Activated CD4-positive, alpha-beta T cell treated with anti-CD3 and anti-CD28 coated beads for 36 hours (primary cell): ENCODE data around the gene AFAP1. TPM values are rescaled to one million over a fixed set of nuclear protein-coding genes. Genes with fewer than 3 reads are reported as not detected.

Experiments used
- ATAC-seq: fragments of 200-7000 bp; cut with Tn5 transposase; one replicate; pipeline ENCODE4 v1.10.0; 2021; ENCODE audit warnings: mild to moderate bottlenecking, moderate library complexity
- CTCF ChIA-PET: fragments of 350-600 bp; sonication (Branson Sonifier 250); formaldehyde crosslinking; loops from one replicate; lab custom pipeline; 2021; ENCODE audit warnings: antibody characterized with exemption; lab: Charles Lee
- POLR2A ChIA-PET: fragments of 350-600 bp; sonication (Branson Sonifier 250); formaldehyde crosslinking; loops from one replicate; lab custom pipeline; 2021; ENCODE audit warnings: antibody characterized with exemption, inconsistent platforms; lab: Charles Lee
- DNase-seq: peaks from one replicate; pipeline ENCODE4 v3.0.0-alpha.2; 2020
- H3K27ac Mint-ChIP-seq: one replicate; pipeline ENCODE4 v1.8.0; 2021; ENCODE audit warnings: mixed read lengths
- H3K27me3 Mint-ChIP-seq: one replicate; pipeline ENCODE4 v1.8.0; 2021; ENCODE audit warnings: mixed read lengths
- H3K36me3 Mint-ChIP-seq: one replicate; pipeline ENCODE4 v1.8.0; 2021; ENCODE audit warnings: low read depth, mixed read lengths
- H3K4me1 Mint-ChIP-seq: one replicate; pipeline ENCODE4 v1.8.0; 2021; ENCODE audit warnings: mixed read lengths
- H3K4me3 Mint-ChIP-seq: one replicate; pipeline ENCODE4 v1.8.0; 2021; ENCODE audit warnings: mild to moderate bottlenecking, moderate library complexity, mixed read lengths
- H3K9me3 Mint-ChIP-seq: one replicate; pipeline ENCODE4 v1.8.0; 2021; ENCODE audit warnings: low read depth, mixed read lengths
- intact Hi-C, 2 experiments: fragments of 100-400 bp; cut with DNase I in 1 of 2; cut with micrococcal nuclease in 1 of 2; formaldehyde crosslinking; loops; one replicate each; pipeline versions ENCODE4 v1.14.2 to v1.15.1; 2022 to 2024; cut with DNase I, micrococcal nuclease
- total RNA-seq, 2 experiments: library from RNA; stranded (reverse); gene quantifications; one replicate each; pipeline ENCODE4 v1.2.3, GENCODE V29; 2021

Gene AFAP1
- total RNA-seq, 2 experiments from 2014 or later, result 27.1 to 27.2 TPM

GRCh38 chr4:7716010-7716721 is 223.5 kb downstream of the AFAP1 start:
- H3K4me1 Mint-ChIP-seq, result no peaks in the 10 kb centered on the region
- POLR2A ChIA-PET, result no interaction called here
- H3K36me3 Mint-ChIP-seq, result no peaks in the 10 kb centered on the region
- no peak for ATAC-seq
- intact Hi-C loops, result loop anchor here (5.0 to 10.0 kb wide), 2 partner anchors 211 to 524 kb away; partner anchors contain the start of gene SORCS2 (in 1 of the 2)
- H3K27me3 Mint-ChIP-seq, result peaks cover 9% of the 10 kb centered on the region
- no peaks in the 10 kb centered on the region for H3K9me3 Mint-ChIP-seq
- no peak for DNase-seq
- no peak overlapping the region for H3K4me3 Mint-ChIP-seq
- no peak overlapping the region for H3K27ac Mint-ChIP-seq
- CTCF ChIA-PET, result no interaction called here

GRCh38 chr4:7715271-7716009 is 224.2 kb downstream of the AFAP1 start:
- ATAC-seq, result no peak
- no peak overlapping the region for H3K4me3 Mint-ChIP-seq
- no peaks in the 10 kb centered on the region for H3K9me3 Mint-ChIP-seq
- CTCF ChIA-PET, result no interaction called here
- no peak overlapping the region for H3K27ac Mint-ChIP-seq
- DNase-seq, result no peak
- POLR2A ChIA-PET, result no interaction called here
- no peaks in the 10 kb centered on the region for H3K4me1 Mint-ChIP-seq
- H3K36me3 Mint-ChIP-seq, result no peaks in the 10 kb centered on the region
- intact Hi-C loops, result loop anchor here (5.0 to 10.0 kb wide), 2 partner anchors 211 to 523 kb away; partner anchors contain the start of gene SORCS2 (in 1 of the 2)
- H3K27me3 Mint-ChIP-seq, result peaks cover 6% of the 10 kb centered on the region

GRCh38 chr4:7714738-7715137 is 224.9 kb downstream of the AFAP1 start:
- ATAC-seq (no peak), DNase-seq (no peak)
- H3K36me3 Mint-ChIP-seq, result no peaks in the 10 kb centered on the region
- H3K4me1 Mint-ChIP-seq, result no peaks in the 10 kb centered on the region
- intact Hi-C loops, result loop anchor here (5.0 to 10.0 kb wide), 2 partner anchors 210 to 522 kb away; partner anchors contain the start of gene SORCS2 (in 1 of the 2)
- ChIA-PET POLR2A (no interaction called here), CTCF (no interaction called here)
- no peaks in the 10 kb centered on the region for H3K9me3 Mint-ChIP-seq
- no peak overlapping the region for H3K4me3 Mint-ChIP-seq
- no peak overlapping the region for H3K27ac Mint-ChIP-seq
- H3K27me3 Mint-ChIP-seq, result peaks cover 3% of the 10 kb centered on the region

- no peak overlapping the region for H3K27ac Mint-ChIP-seq
- H3K27me3 Mint-ChIP-seq, result peaks cover 3% of the 10 kb centered on the region
- ATAC-seq, result no peak
- intact Hi-C loops, result loop anchor here in 1 of 2 experiments (10.0 kb wide), 1 partner anchor 209 kb away; no protein-coding TSS in a partner anchor
- H3K4me3 Mint-ChIP-seq, result no peak overlapping the region
- no peaks in the 10 kb centered on the region for H3K9me3 Mint-ChIP-seq
- H3K4me1 Mint-ChIP-seq, result no peaks in the 10 kb centered on the region
- DNase-seq, result no peak
- POLR2A ChIA-PET, result no interaction called here
- CTCF ChIA-PET, result no interaction called here
- no peaks in the 10 kb centered on the region for H3K36me3 Mint-ChIP-seq
Measured at GRCh38 chr4:7714176-7714575, 225.5 kb downstream of the AFAP1 start.

GRCh38 chr4:7713757-7714156 is 225.9 kb downstream of the AFAP1 start:
- intact Hi-C loops, result loop anchor here in 1 of 2 experiments (10.0 kb wide), 1 partner anchor 209 kb away; no protein-coding TSS in a partner anchor
- Mint-ChIP-seq H3K9me3 (no peaks in the 10 kb centered on the region), H3K36me3 (no peaks in the 10 kb centered on the region), H3K27me3 (peaks cover 3% of the 10 kb centered on the region), H3K4me3 (no peak overlapping the region), H3K4me1 (no peaks in the 10 kb centered on the region), H3K27ac (no peak overlapping the region)
- ChIA-PET CTCF (no interaction called here), POLR2A (no interaction called here)
- ATAC-seq (no peak), DNase-seq (no peak)

GRCh38 chr4:7712021-7712671 is 227.5 kb downstream of the AFAP1 start:
- H3K9me3 Mint-ChIP-seq, result no peaks in the 10 kb centered on the region
- H3K27me3 Mint-ChIP-seq, result peaks cover 3% of the 10 kb centered on the region
- POLR2A ChIA-PET, result no interaction called here
- intact Hi-C loops, result loop anchor here in 1 of 2 experiments (10.0 kb wide), 1 partner anchor 207 kb away; no protein-coding TSS in a partner anchor
- no peaks in the 10 kb centered on the region for H3K4me1 Mint-ChIP-seq
- DNase-seq (no peak), ATAC-seq (no peak)
- no peaks in the 10 kb centered on the region for H3K36me3 Mint-ChIP-seq
- no peak overlapping the region for H3K27ac Mint-ChIP-seq
- CTCF ChIA-PET, result no interaction called here
- H3K4me3 Mint-ChIP-seq, result no peak overlapping the region

- ChIA-PET POLR2A (no interaction called here), CTCF (no interaction called here)
- Mint-ChIP-seq H3K27me3 (peaks cover 3% of the 10 kb centered on the region), H3K36me3 (no peaks in the 10 kb centered on the region), H3K9me3 (no peaks in the 10 kb centered on the region), H3K4me1 (no peaks in the 10 kb centered on the region), H3K27ac (no peak overlapping the region), H3K4me3 (no peak overlapping the region)
- intact Hi-C loops, result loop anchor here in 1 of 2 experiments (10.0 kb wide), 1 partner anchor 207 kb away; no protein-coding TSS in a partner anchor
- ATAC-seq (no peak), DNase-seq (no peak)
Measured at GRCh38 chr4:7711307-7711963, 228.2 kb downstream of the AFAP1 start.

- Mint-ChIP-seq H3K4me1 (no peaks in the 10 kb centered on the region), H3K9me3 (no peaks in the 10 kb centered on the region), H3K4me3 (no peak overlapping the region), H3K27ac (no peak overlapping the region), H3K36me3 (no peaks in the 10 kb centered on the region), H3K27me3 (no peaks in the 10 kb centered on the region)
- ChIA-PET POLR2A (no interaction called here), CTCF (interaction anchor here (0.7 kb wide), 1 partner anchor 438 kb away, joined by 3 read pairs; no protein-coding TSS in a partner anchor)
- intact Hi-C loops, result loop anchor here in 1 of 2 experiments (10.0 kb wide), 1 partner anchor 206 kb away; no protein-coding TSS in a partner anchor
- no peak for ATAC-seq
- no peak for DNase-seq
Measured at GRCh38 chr4:7710576-7711306, 228.9 kb downstream of the AFAP1 start.

- no peaks in the 10 kb centered on the region for H3K9me3 Mint-ChIP-seq
- H3K4me1 Mint-ChIP-seq, result no peaks in the 10 kb centered on the region
- intact Hi-C loops, result loop anchor here in 1 of 2 experiments (10.0 kb wide), 1 partner anchor 205 kb away; no protein-coding TSS in a partner anchor
- DNase-seq (no peak), ATAC-seq (no peak)
- CTCF ChIA-PET, result interaction anchor here (0.7 kb wide), 1 partner anchor 438 kb away, joined by 3 read pairs; no protein-coding TSS in a partner anchor
- H3K4me3 Mint-ChIP-seq, result no peak overlapping the region
- POLR2A ChIA-PET, result no interaction called here
- H3K27me3 Mint-ChIP-seq, result no peaks in the 10 kb centered on the region
- H3K27ac Mint-ChIP-seq, result no peak overlapping the region
- no peaks in the 10 kb centered on the region for H3K36me3 Mint-ChIP-seq
Measured at GRCh38 chr4:7710126-7710525, 229.5 kb downstream of the AFAP1 start.

GRCh38 chr4:7709431-7709830 is 230.2 kb downstream of the AFAP1 start:
- H3K27ac Mint-ChIP-seq, result no peak overlapping the region
- ATAC-seq (no peak), DNase-seq (no peak)
- no peaks in the 10 kb centered on the region for H3K36me3 Mint-ChIP-seq
- H3K4me1 Mint-ChIP-seq, result no peaks in the 10 kb centered on the region
- CTCF ChIA-PET, result no interaction called here
- POLR2A ChIA-PET, result no interaction called here
- no peaks in the 10 kb centered on the region for H3K9me3 Mint-ChIP-seq
- H3K4me3 Mint-ChIP-seq, result no peak overlapping the region
- intact Hi-C loops, result no loop called here
- H3K27me3 Mint-ChIP-seq, result no peaks in the 10 kb centered on the region
